Trophoblast cell (in vitro differentiated cells and primary cell): ENCODE results near the gene BTBD9.

Experiments used
- DNase-seq, 2 donors: peaks; one replicate each; pipeline ENCODE4 v3.0.0-alpha.2; 2016
- H2AFZ ChIP-seq: 2 replicates; pipeline ENCODE4 v1.6.1; 2013; ENCODE audit warnings: low read length, moderate library complexity, mild to moderate bottlenecking; ENCODE audit not compliant: insufficient read depth, poor library complexity
- H2AK5ac ChIP-seq: 2 replicates; pipeline ENCODE4 v1.6.1; 2013; ENCODE audit warnings: mild to moderate bottlenecking, low read length
- H2BK120ac ChIP-seq: 2 replicates; pipeline ENCODE4 v1.6.1; 2013; ENCODE audit warnings: low read length, mild to moderate bottlenecking, moderate library complexity; ENCODE audit not compliant: insufficient read depth, poor library complexity
- H2BK12ac ChIP-seq: 2 replicates; pipeline ENCODE4 v1.6.1; 2013; ENCODE audit warnings: mild to moderate bottlenecking, low read length, moderate library complexity
- H2BK5ac ChIP-seq: 2 replicates; pipeline ENCODE4 v1.6.1; 2013; ENCODE audit warnings: low read length, low read depth, moderate library complexity, mild to moderate bottlenecking; ENCODE audit not compliant: poor library complexity
- H3K14ac ChIP-seq: 2 replicates; pipeline ENCODE4 v1.6.1; 2013; ENCODE audit warnings: mild to moderate bottlenecking, low read length
- H3K18ac ChIP-seq: 2 replicates; pipeline ENCODE4 v1.6.1; 2013; ENCODE audit warnings: mild to moderate bottlenecking, low read length
- H3K23ac ChIP-seq: 2 replicates; pipeline ENCODE4 v1.6.1; 2013; ENCODE audit warnings: low read length
- H3K27ac ChIP-seq: 2 replicates; pipeline ENCODE4 v1.5.1; 2013; ENCODE audit warnings: low read depth, mild to moderate bottlenecking, inconsistent platforms, low read length, moderate library complexity
- H3K27me3 ChIP-seq: 2 replicates; pipeline ENCODE4 v1.6.1; 2013; ENCODE audit warnings: inconsistent platforms, mild to moderate bottlenecking, low read length, moderate library complexity; ENCODE audit not compliant: insufficient read depth
- H3K36me3 ChIP-seq, 2 experiments: 1 replicate in 1 of 2; 2 replicates in 1 of 2; pipeline ENCODE4 v1.6.1; 2013; ENCODE audit warnings: low read length in 2 of 2, mild to moderate bottlenecking in 2 of 2, moderate library complexity in 1 of 2; ENCODE audit not compliant: insufficient read depth in 2 of 2, control insufficient read depth in 1 of 2
- H3K4ac ChIP-seq: 2 replicates; pipeline ENCODE4 v1.6.1; 2013; ENCODE audit warnings: low read depth, mild to moderate bottlenecking, low read length, moderate library complexity
- H3K4me1 ChIP-seq, 2 experiments: 1 replicate in 1 of 2; 2 replicates in 1 of 2; pipeline ENCODE4 v1.6.1; 2013; ENCODE audit warnings: low read length in 2 of 2, mild to moderate bottlenecking in 2 of 2, moderate library complexity in 1 of 2; ENCODE audit not compliant: insufficient read depth in 2 of 2, control insufficient read depth in 1 of 2
- H3K4me2 ChIP-seq: 2 replicates; pipeline ENCODE4 v1.6.1; 2013; ENCODE audit warnings: inconsistent platforms, mild to moderate bottlenecking, low read length, moderate library complexity
- H3K4me3 ChIP-seq: 2 replicates; pipeline ENCODE4 v1.5.1; 2013; ENCODE audit warnings: mild to moderate bottlenecking, low read depth, low read length, inconsistent platforms
- H3K79me1 ChIP-seq: one replicate; pipeline ENCODE4 v1.6.1; 2013; ENCODE audit warnings: low read length
- H3K79me2 ChIP-seq: 2 replicates; pipeline ENCODE4 v1.6.1; 2013; ENCODE audit warnings: low read length, mild to moderate bottlenecking; ENCODE audit not compliant: control insufficient read depth, insufficient read depth, poor library complexity
- H3K9ac ChIP-seq: 2 replicates; pipeline ENCODE4 v1.6.1; 2013; ENCODE audit warnings: mild to moderate bottlenecking, low read length
- H3K9me3 ChIP-seq: 2 replicates; pipeline ENCODE4 v1.6.1; 2013; ENCODE audit warnings: low read depth, mild to moderate bottlenecking, control low read depth, inconsistent platforms, low read length; ENCODE audit not compliant: insufficient read depth
- H4K12ac ChIP-seq: 2 replicates; pipeline ENCODE4 v1.6.1; 2013; ENCODE audit warnings: low read depth, mild to moderate bottlenecking, low read length, moderate library complexity
- H4K8ac ChIP-seq: 2 replicates; pipeline ENCODE4 v1.6.1; 2013; ENCODE audit warnings: low read depth, mild to moderate bottlenecking, low read length, moderate library complexity
- H4K91ac ChIP-seq: one replicate; pipeline ENCODE4 v1.6.1; 2013; ENCODE audit warnings: low read depth, mild to moderate bottlenecking, low read length, moderate library complexity
- WGBS: extraction: QIAGEN DNeasy Blood & Tissue Kit; methylation state at CpG from one replicate; pipeline ENCODE4 v1.1.7; 2013; ENCODE audit warnings: missing lambda C conversion rate; ENCODE audit not compliant: insufficient read length, insufficient coverage; ENCODE audit errors: extremely low coverage; 5-methylcytosine and 5-hydroxymethylcytosine counted together

BTBD9 gene

GRCh38 chr6:38564301-38564700 is 75.4 kb downstream of the BTBD9 start:
- no peaks in the 10 kb centered on the region for H3K36me3 ChIP-seq
- no peak overlapping the region for H2AK5ac ChIP-seq
- H3K79me1 ChIP-seq, result no peaks in the 10 kb centered on the region
- H3K4ac ChIP-seq, result no peak overlapping the region
- no peak overlapping the region for H3K23ac ChIP-seq
- H4K12ac ChIP-seq, result no peak overlapping the region
- H3K27ac ChIP-seq, result no peak overlapping the region
- no peak overlapping the region for H4K91ac ChIP-seq
- H3K4me1 ChIP-seq, result no peaks in the 10 kb centered on the region
- H2BK5ac ChIP-seq, result no peak overlapping the region
- WGBS, result no CpG with 5 or more reads among the region's 4 CpGs
- no peak overlapping the region for H3K4me3 ChIP-seq
- no peak overlapping the region for H2BK120ac ChIP-seq
- no peak overlapping the region for H2AFZ ChIP-seq
- H4K8ac ChIP-seq, result no peak overlapping the region
- H3K79me2 ChIP-seq, result no peaks in the 10 kb centered on the region
- no peak overlapping the region for H3K9ac ChIP-seq
- DNase-seq, result no peak
- no peak overlapping the region for H2BK12ac ChIP-seq
- no peaks in the 10 kb centered on the region for H3K27me3 ChIP-seq
- H3K4me2 ChIP-seq, result no peak overlapping the region
- no peak overlapping the region for H3K14ac ChIP-seq
- H3K9me3 ChIP-seq, result no peaks in the 10 kb centered on the region
- no peak overlapping the region for H3K18ac ChIP-seq

GRCh38 chr6:38555606-38556005 is 84.1 kb downstream of the BTBD9 start:
- H3K23ac ChIP-seq, result no peak overlapping the region
- DNase-seq, result no peak
- H3K36me3 ChIP-seq, result no peaks in the 10 kb centered on the region
- no peak overlapping the region for H3K27ac ChIP-seq
- H3K27me3 ChIP-seq, result no peaks in the 10 kb centered on the region
- H2BK12ac ChIP-seq, result no peak overlapping the region
- no peak overlapping the region for H4K12ac ChIP-seq
- no peak overlapping the region for H4K8ac ChIP-seq
- no peak overlapping the region for H3K4ac ChIP-seq
- H3K4me2 ChIP-seq, result no peak overlapping the region
- H2BK120ac ChIP-seq, result no peak overlapping the region
- no peak overlapping the region for H2BK5ac ChIP-seq
- no peak overlapping the region for H3K18ac ChIP-seq
- no peak overlapping the region for H2AK5ac ChIP-seq
- H3K4me3 ChIP-seq, result no peak overlapping the region
- H3K4me1 ChIP-seq, result no peaks in the 10 kb centered on the region
- no peak overlapping the region for H2AFZ ChIP-seq
- no peaks in the 10 kb centered on the region for H3K79me2 ChIP-seq
- no peaks in the 10 kb centered on the region for H3K9me3 ChIP-seq
- H3K9ac ChIP-seq, result no peak overlapping the region
- no peaks in the 10 kb centered on the region for H3K79me1 ChIP-seq
- WGBS, result no CpG with 5 or more reads among the region's 3 CpGs
- no peak overlapping the region for H3K14ac ChIP-seq
- no peak overlapping the region for H4K91ac ChIP-seq

GRCh38 chr6:38554700-38555413 is 84.9 kb downstream of the BTBD9 start:
- no peak overlapping the region for H3K18ac ChIP-seq
- no peaks in the 10 kb centered on the region for H3K36me3 ChIP-seq
- no peaks in the 10 kb centered on the region for H3K79me1 ChIP-seq
- no peak overlapping the region for H2BK5ac ChIP-seq
- no peak overlapping the region for H3K27ac ChIP-seq
- H4K91ac ChIP-seq, result no peak overlapping the region
- no peak for DNase-seq
- H3K4ac ChIP-seq, result no peak overlapping the region
- H3K9ac ChIP-seq, result no peak overlapping the region
- H3K23ac ChIP-seq, result no peak overlapping the region
- no peak overlapping the region for H2AK5ac ChIP-seq
- no peaks in the 10 kb centered on the region for H3K9me3 ChIP-seq
- no peak overlapping the region for H4K8ac ChIP-seq
- no peak overlapping the region for H2BK120ac ChIP-seq
- no peak overlapping the region for H4K12ac ChIP-seq
- no peak overlapping the region for H3K4me2 ChIP-seq
- H3K79me2 ChIP-seq, result no peaks in the 10 kb centered on the region
- no peak overlapping the region for H2AFZ ChIP-seq
- WGBS, result no CpG with 5 or more reads among the region's 4 CpGs
- H3K27me3 ChIP-seq, result no peaks in the 10 kb centered on the region
- H3K4me1 ChIP-seq, result no peaks in the 10 kb centered on the region
- H3K14ac ChIP-seq, result no peak overlapping the region
- no peak overlapping the region for H2BK12ac ChIP-seq
- no peak overlapping the region for H3K4me3 ChIP-seq

- no peak for DNase-seq
- no peak overlapping the region for H4K8ac ChIP-seq
Measured at GRCh38 chr6:38554014-38554413, 85.7 kb downstream of the BTBD9 start.

More at GRCh38 chr6:38554014-38554413, 85.7 kb downstream of the BTBD9 start:
- Histone ChIP-seq H3K27ac (no peak overlapping the region), H3K9ac (no peak overlapping the region), H3K4me2 (no peak overlapping the region), H3K79me1 (no peaks in the 10 kb centered on the region), H3K4ac (no peak overlapping the region), H2BK120ac (no peak overlapping the region), H3K23ac (no peak overlapping the region), H3K4me3 (no peak overlapping the region), H3K18ac (no peak overlapping the region), H2AFZ (no peak overlapping the region), H3K36me3 (no peaks in the 10 kb centered on the region), H3K79me2 (no peaks in the 10 kb centered on the region), H4K91ac (no peak overlapping the region), H3K27me3 (no peaks in the 10 kb centered on the region), H2BK5ac (no peak overlapping the region), H3K14ac (no peak overlapping the region), H2AK5ac (no peak overlapping the region), H2BK12ac (no peak overlapping the region), H3K9me3 (no peaks in the 10 kb centered on the region), H3K4me1 (no peaks in the 10 kb centered on the region), H4K12ac (no peak overlapping the region)
